GM12873 (cell line): ENCODE data around the gene KIF18A.

Experiments used
- CTCF ChIP-seq: IDR thresholded peaks from 2 replicates; pipeline ENCODE4 v1.5.1; 2012; ENCODE audit warnings: low read depth, mild to moderate bottlenecking, moderate library complexity, low read length, control low read depth; ENCODE audit not compliant: insufficient read depth; ENCODE audit errors: missing control alignments

KIF18A gene

GRCh38 chr11:28089378-28089777 lies 18.6 kb downstream of the KIF18A start:
- no peak for TF ChIP-seq CTCF

- TF ChIP-seq CTCF: no peak
Measured at GRCh38 chr11:28086569-28086968, 21.4 kb downstream of the KIF18A start.

DNA sequence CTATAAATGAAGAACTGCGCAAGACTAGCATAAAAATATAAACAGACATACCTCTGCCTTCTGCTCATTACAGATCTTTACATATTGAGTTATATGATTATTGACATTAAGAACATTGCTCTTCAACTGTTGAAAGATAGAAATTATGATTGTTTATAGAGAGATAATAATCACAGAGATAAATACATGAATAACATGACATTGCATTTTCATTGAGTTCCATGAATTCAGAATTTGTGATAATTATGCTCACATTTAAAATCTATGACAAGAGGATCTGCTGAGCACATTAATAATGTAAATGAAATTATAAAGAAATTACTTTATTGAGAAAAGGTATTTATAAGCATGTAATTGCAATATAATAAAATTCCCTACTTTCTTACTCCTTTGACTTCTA lies 24.8 kb downstream of the KIF18A start:
- TF ChIP-seq CTCF: no peak

- no peak for TF ChIP-seq CTCF
Measured at GRCh38 chr11:28077521-28077920, 30.4 kb downstream of the KIF18A start.

GRCh38 chr11:28072321-28072720 lies 35.6 kb downstream of the KIF18A start:
- TF ChIP-seq CTCF: no peak

GRCh38 chr11:28071305-28071704 lies 36.7 kb downstream of the KIF18A start:
- no peak for TF ChIP-seq CTCF

- TF ChIP-seq CTCF: no peak
Measured at GRCh38 chr11:28058333-28058732, 49.6 kb downstream of the KIF18A start.
